OCI-LY3 (cell line): Measurements from ENCODE around the gene DIPK1A.

Source experiments
- CTCF ChIP-seq: fragments of 200-600, 300-600 bp; sonication (generic); IDR thresholded peaks from 2 replicates; pipeline ENCODE4 v1.5.1; 2014; ENCODE audit warnings: antibody characterized with exemption, low read length, low read depth
- EZH2phosphoT487 ChIP-seq: fragments of 200-600 bp; shearing (Covaris generic); IDR thresholded peaks from 2 replicates; pipeline ENCODE4 v1.6.1; 2018; ENCODE audit warnings: antibody characterized with exemption, mixed run types, low read depth

- TF ChIP-seq CTCF, result no peak
- no peak for TF ChIP-seq EZH2phosphoT487
Measured at GRCh38 chr1:92805216-92805615, 156.0 kb downstream of the DIPK1A start.
